HG03097 (cell line): Measurements from ENCODE around the gene SMIM34.
A peak's percentile ranks its signal among the peaks of the same experiment; 100 is the strongest.
"Not testable (repeated sequence)": the region's sequence is repeated elsewhere in the genome, so short reads cannot be mapped to it uniquely, and the experiment has no call there.

Experiments
- ATAC-seq: cut with Tn5 transposase; IDR thresholded peaks from one replicate; pipeline ENCODE4 v1.9.1; 2021; ENCODE audit not compliant: unreplicated experiment, low FRiP score

SMIM34 gene

DNA sequence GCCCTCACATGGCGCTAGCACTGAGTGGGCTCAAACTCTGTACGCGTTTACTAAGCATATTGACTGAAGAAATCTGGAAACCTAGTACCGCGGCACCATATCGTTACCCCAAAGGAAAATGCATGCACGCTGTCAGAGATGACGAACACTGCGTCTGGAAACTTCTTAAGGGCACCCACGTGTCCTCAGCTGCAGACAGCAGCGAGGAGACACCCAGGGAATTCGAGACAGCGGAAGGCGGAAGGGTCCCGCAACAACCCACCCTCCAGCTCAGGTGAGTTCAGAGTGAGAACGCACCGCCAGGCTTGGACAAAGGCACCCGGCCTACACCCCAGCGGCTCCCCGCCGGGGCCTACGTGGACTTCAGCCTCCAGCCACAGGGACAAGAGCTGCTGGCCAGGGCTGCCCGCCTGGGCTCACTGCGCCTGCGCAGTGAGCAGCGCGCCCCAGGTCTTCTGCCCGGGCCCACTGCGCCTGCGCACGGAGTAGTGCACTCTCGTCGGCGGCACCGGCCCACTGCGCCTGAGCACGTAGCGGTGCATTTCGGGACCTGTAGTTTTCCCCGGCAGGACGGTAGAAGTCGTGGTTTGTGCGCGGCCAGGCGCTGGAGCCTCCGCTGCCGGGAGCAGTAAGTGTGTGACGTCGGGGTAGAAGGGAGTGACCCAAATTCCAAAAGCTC is 48.7 kb downstream of the SMIM34 start, which contains the start of gene SMIM11:
SMIM11 (plus strand) TSS at position 568 of the 679 bp plus-strand sequence. CDS start 3,998 bp downstream, outside the sequence.
- peak; percentile 89 for ATAC-seq

DNA sequence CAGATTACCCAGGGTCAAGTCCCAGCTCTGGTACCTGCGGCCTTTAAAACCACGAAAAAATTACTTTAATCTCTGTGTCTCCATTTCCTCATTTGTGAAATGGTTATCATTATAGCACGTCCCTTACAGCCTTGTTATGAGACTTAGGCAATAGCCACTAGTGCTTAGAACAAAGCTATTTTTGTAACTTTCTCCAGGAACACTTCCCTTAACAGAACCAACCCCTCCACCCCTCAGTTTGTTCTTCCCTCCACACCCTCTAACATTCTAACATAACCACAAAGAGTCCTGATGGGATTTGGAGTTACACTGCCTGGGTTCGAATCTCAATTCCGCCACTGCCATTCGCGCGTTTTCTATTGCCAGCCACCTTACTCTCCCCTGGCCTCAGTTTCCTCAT is 49.3 kb downstream of the SMIM34 start:
- ATAC-seq, result not testable (repeated sequence)

DNA sequence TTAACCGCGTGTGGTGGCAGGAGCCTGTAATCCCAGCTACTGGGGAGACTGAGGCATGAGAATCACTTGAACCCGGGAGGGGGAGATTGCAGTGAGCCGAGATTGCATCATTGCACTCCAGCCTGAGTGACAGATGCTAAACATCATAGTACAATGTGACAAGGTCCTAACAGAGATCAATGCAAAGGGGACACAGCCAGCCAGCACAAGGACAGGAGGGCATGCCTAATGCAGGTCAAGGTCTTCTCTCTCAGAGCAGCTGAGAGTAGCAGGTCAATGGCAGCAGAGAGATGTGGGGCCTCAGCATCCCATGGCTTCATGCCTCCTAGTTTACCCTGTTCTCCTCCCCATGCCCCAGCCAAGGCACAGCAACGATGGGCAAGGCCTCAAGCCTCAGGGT is 51.4 kb downstream of the SMIM34 start:
- ATAC-seq, result no peak

DNA sequence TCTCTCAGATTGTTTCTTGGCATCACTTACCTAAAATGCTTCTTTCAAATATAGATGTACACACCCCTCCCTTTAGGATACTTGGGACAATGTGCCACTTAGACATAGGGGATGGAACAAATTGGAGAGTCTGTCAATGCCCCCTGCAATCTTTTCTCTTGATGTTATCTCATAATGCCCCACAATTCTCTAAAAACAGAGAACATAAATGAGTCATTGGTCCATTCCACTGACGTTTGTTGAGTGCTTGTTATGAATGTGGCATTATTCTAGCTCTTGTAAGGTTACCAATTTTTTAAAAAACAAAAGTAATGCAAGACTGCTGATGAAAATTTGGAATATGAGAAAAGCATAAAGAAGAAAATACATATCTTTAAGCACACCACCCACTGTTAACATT is 54.0 kb downstream of the SMIM34 start:
- ATAC-seq, result no peak
